NCI-H1436 treated with DMSO at 0.1 percent for 48 hours (cell line): ENCODE data around the gene VGF.
"Not testable (repeated sequence)": the region's sequence is repeated elsewhere in the genome, so short reads cannot be mapped to it uniquely, and the experiment has no call there.

Experiments used
- DNase-seq: peaks from one replicate; lab custom pipeline; 2025; lab: John Stamatoyannopoulos, UW

VGF gene

GRCh38 chr7:101134399-101134980 lies 30.9 kb downstream of the VGF start:
- no peak for DNase-seq

GRCh38 chr7:101133621-101134398 lies 31.6 kb downstream of the VGF start:
- DNase-seq = no peak

- DNase-seq = not testable (repeated sequence)
Measured at GRCh38 chr7:101132626-101133600, 32.5 kb downstream of the VGF start.

GRCh38 chr7:101129603-101130117 lies 35.7 kb downstream of the VGF start:
- DNase-seq = no peak

GRCh38 chr7:101128040-101128834 lies 37.1 kb downstream of the VGF start:
- no peak for DNase-seq

GRCh38 chr7:101127460-101128039 lies 37.8 kb downstream of the VGF start:
- no peak for DNase-seq

- no peak for DNase-seq
Measured at GRCh38 chr7:101126651-101127459, 38.5 kb downstream of the VGF start, which contains the start of gene SERPINE1. SERPINE1 (plus strand) TSS chr7:101127104; CDS start chr7:101128394, 1,290 bp downstream.

- DNase-seq = no peak
Measured at GRCh38 chr7:101125989-101126650, 39.2 kb downstream of the VGF start.

GRCh38 chr7:101124376-101125056 lies 40.9 kb downstream of the VGF start:
- no peak for DNase-seq

GRCh38 chr7:101123703-101124068 lies 41.7 kb downstream of the VGF start:
- DNase-seq = no peak

GRCh38 chr7:101122933-101123702 lies 42.3 kb downstream of the VGF start:
- DNase-seq = no peak

GRCh38 chr7:101121991-101122932 lies 43.1 kb downstream of the VGF start:
- DNase-seq = no peak

GRCh38 chr7:101121631-101121990 lies 43.8 kb downstream of the VGF start:
- not testable (repeated sequence) for DNase-seq

GRCh38 chr7:101120315-101120714 lies 45.1 kb downstream of the VGF start:
- no peak for DNase-seq

GRCh38 chr7:101119876-101120275 lies 45.5 kb downstream of the VGF start:
- no peak for DNase-seq

- DNase-seq = no peak
Measured at GRCh38 chr7:101118856-101119255, 46.5 kb downstream of the VGF start.

GRCh38 chr7:101116898-101117297 lies 48.5 kb downstream of the VGF start:
- no peak for DNase-seq
